GM23338 (cell line): ENCODE data around the gene PKD2. TPM values are rescaled to one million over a fixed set of nuclear protein-coding genes. Genes with fewer than 3 reads are reported as not detected.

Experiments
- ATAC-seq: fragments of 200-7000 bp; cut with Tn5 transposase; 3 replicates; pipeline ENCODE4 v1.9.1; 2020
- DNase-seq: peaks from one replicate; pipeline ENCODE4 v3.0.0-alpha.2; 2015; ENCODE audit warnings: low spot score
- H2AFZ ChIP-seq: fragments of 200-600 bp; sonication (generic); 2 replicates; pipeline ENCODE4 v1.8.0; 2016; ENCODE audit warnings: antibody characterized with exemption, mild to moderate bottlenecking, moderate library complexity
- H3F3A ChIP-seq: fragments of 200-600 bp; sonication (generic); replicated peaks from 2 replicates; pipeline ENCODE4 v1.8.0; 2017; ENCODE audit warnings: antibody characterized with exemption, mixed run types, low read depth
- H3K27ac ChIP-seq: fragments of 200-600 bp; sonication (generic); 2 replicates; pipeline ENCODE4 v1.6.1; 2016; ENCODE audit warnings: low read depth
- H3K27me3 ChIP-seq: fragments of 200-600 bp; sonication (generic); 2 replicates; pipeline ENCODE4 v1.8.0; 2016; ENCODE audit warnings: mild to moderate bottlenecking, mixed run types, moderate library complexity; ENCODE audit not compliant: insufficient read depth
- H3K36me3 ChIP-seq: fragments of 200-600 bp; sonication (generic); 2 replicates; pipeline ENCODE4 v1.8.0; 2016; ENCODE audit warnings: mild to moderate bottlenecking; ENCODE audit not compliant: insufficient read depth
- H3K4me1 ChIP-seq: fragments of 200-600 bp; sonication (generic); 2 replicates; pipeline ENCODE4 v1.8.0; 2016; ENCODE audit warnings: mild to moderate bottlenecking, moderate library complexity; ENCODE audit not compliant: insufficient read depth
- H3K4me2 ChIP-seq: fragments of 200-600 bp; sonication (generic); 2 replicates; pipeline ENCODE4 v1.7.1; 2017; ENCODE audit warnings: mixed run types
- H3K4me3 ChIP-seq: fragments of 200-600 bp; sonication (generic); 2 replicates; pipeline ENCODE4 v1.6.1; 2016; ENCODE audit warnings: mixed run types
- H3K79me2 ChIP-seq: fragments of 200-600 bp; sonication (generic); replicated peaks from 2 replicates; pipeline ENCODE4 v1.8.0; 2017; ENCODE audit warnings: mild to moderate bottlenecking; ENCODE audit not compliant: insufficient read depth
- H3K9me2 ChIP-seq: fragments of 200-600 bp; sonication (generic); 2 replicates; pipeline ENCODE4 v1.8.0; 2017; ENCODE audit not compliant: insufficient read depth
- H4K20me1 ChIP-seq: fragments of 200-600 bp; sonication (generic); replicated peaks from 2 replicates; pipeline ENCODE4 v1.8.0; 2017; ENCODE audit warnings: mild to moderate bottlenecking; ENCODE audit not compliant: insufficient read depth
- H3K27ac Mint-ChIP-seq: 2 replicates; pipeline ENCODE4 v1.8.0; 2020; ENCODE audit warnings: inconsistent platforms, mild to moderate bottlenecking, moderate library complexity, mixed read lengths
- H3K27me3 Mint-ChIP-seq: 3 replicates; pipeline ENCODE4 v1.8.0; 2022; ENCODE audit warnings: low read depth, mild to moderate bottlenecking, moderate library complexity, mixed read lengths, inconsistent platforms; ENCODE audit not compliant: insufficient read depth, poor library complexity
- H3K36me3 Mint-ChIP-seq: 3 replicates; pipeline ENCODE4 v1.8.0; 2021; ENCODE audit warnings: low read depth, mild to moderate bottlenecking, inconsistent platforms, moderate library complexity, mixed read lengths
- H3K4me1 Mint-ChIP-seq: 3 replicates; pipeline ENCODE4 v1.8.0; 2020; ENCODE audit warnings: mild to moderate bottlenecking, inconsistent platforms, mixed read lengths
- H3K4me3 Mint-ChIP-seq: 3 replicates; pipeline ENCODE4 v1.8.0; 2021; ENCODE audit warnings: moderate library complexity, mild to moderate bottlenecking, inconsistent platforms, mixed read lengths
- H3K9me3 Mint-ChIP-seq: 3 replicates; pipeline ENCODE4 v1.8.0; 2020; ENCODE audit warnings: moderate library complexity, mild to moderate bottlenecking, inconsistent platforms, mixed read lengths
- CREB1 ChIP-seq: fragments of 250-450 bp; sonication (Bioruptor Pico); IDR thresholded peaks from 2 replicates; pipeline ENCODE4 v1.5.0; 2020; ENCODE audit warnings: low read depth, mild to moderate bottlenecking, moderate library complexity
- CTCF ChIP-seq, 2 experiments: fragments of 200-600 bp in 1 of 2; sonication (generic) in 1 of 2; conservative IDR thresholded peaks; 2 replicates each; pipeline versions ENCODE4 v1.5.1 to v1.6.1; 2016 to 2017; ENCODE audit warnings: antibody characterized with exemption in 2 of 2, low read depth in 2 of 2, mild to moderate bottlenecking in 2 of 2, moderate library complexity in 1 of 2
- EZH2 ChIP-seq: fragments of 200-600 bp; sonication (generic); IDR thresholded peaks from one replicate; pipeline ENCODE4 v1.8.0; 2017; ENCODE audit warnings: antibody characterized with exemption, mild to moderate bottlenecking, low read depth; ENCODE audit not compliant: unreplicated experiment
- EZH2phosphoT487 ChIP-seq: fragments of 200-600 bp; sonication (generic); IDR thresholded peaks from one replicate; pipeline ENCODE4 v1.8.1; 2018; ENCODE audit warnings: antibody characterized with exemption; ENCODE audit not compliant: unreplicated experiment
- JUNB ChIP-seq: IDR thresholded peaks from one replicate; pipeline ENCODE4 v1.6.1; 2016; ENCODE audit warnings: antibody characterized with exemption; ENCODE audit not compliant: unreplicated experiment
- NANOG ChIP-seq: IDR thresholded peaks from 2 replicates; pipeline ENCODE4 v1.6.1; 2016; ENCODE audit warnings: antibody characterized with exemption, borderline replicate concordance
- POLR2AphosphoS5 ChIP-seq: IDR thresholded peaks from 2 replicates; pipeline ENCODE4 v1.6.1; 2016; ENCODE audit warnings: antibody characterized with exemption, low read depth
- STAT1 ChIP-seq: IDR thresholded peaks from one replicate; pipeline ENCODE4 v1.6.1; 2016; ENCODE audit warnings: antibody characterized with exemption; ENCODE audit not compliant: unreplicated experiment
- ZNF114 ChIP-seq: fragments of 250-450 bp; sonication (Bioruptor Pico); IDR thresholded peaks from 2 replicates; pipeline ENCODE4 v1.5.0; 2020; ENCODE audit warnings: mild to moderate bottlenecking, moderate library complexity
- ZNF331 ChIP-seq: fragments of 250-450 bp; sonication (Bioruptor Pico); IDR thresholded peaks from 2 replicates; pipeline ENCODE4 v1.5.0; 2020; ENCODE audit warnings: low read depth, mild to moderate bottlenecking, moderate library complexity
- ZNF462 ChIP-seq: fragments of 250-450 bp; sonication (Bioruptor Pico); IDR thresholded peaks from 2 replicates; pipeline ENCODE4 v1.5.0; 2020; ENCODE audit warnings: mild to moderate bottlenecking, moderate library complexity
- polyA plus RNA-seq: library from polyadenylated mRNA; unstranded; fragments of >200 nt; fragmentation: Nextera tagmentation; extraction: Ambion mirVana; gene quantifications from 2 replicates; pipeline ENCODE4 v1.2.1, GENCODE V29; 2016
- total RNA-seq: library from RNA; depleted of rRNA; stranded (reverse); fragments of >200 nt; shearing (Covaris generic); gene quantifications from 2 replicates; pipeline ENCODE4 v1.2.3, GENCODE V29; 2014
- TF ChIP-seq, protein P1 (sequence below): IDR thresholded peaks from one replicate; pipeline ENCODE4 v1.6.1; 2018; ENCODE audit warnings: antibody characterized with exemption; ENCODE audit not compliant: unreplicated experiment
- TF ChIP-seq, protein P2 (sequence below): IDR thresholded peaks from 2 replicates; pipeline ENCODE4 v1.6.1; 2016; ENCODE audit warnings: antibody characterized with exemption

The PKD2 gene
- total and polyA plus RNA-seq, 2 experiments from 2014 or later: 17.9 to 45.3 TPM

DNA sequence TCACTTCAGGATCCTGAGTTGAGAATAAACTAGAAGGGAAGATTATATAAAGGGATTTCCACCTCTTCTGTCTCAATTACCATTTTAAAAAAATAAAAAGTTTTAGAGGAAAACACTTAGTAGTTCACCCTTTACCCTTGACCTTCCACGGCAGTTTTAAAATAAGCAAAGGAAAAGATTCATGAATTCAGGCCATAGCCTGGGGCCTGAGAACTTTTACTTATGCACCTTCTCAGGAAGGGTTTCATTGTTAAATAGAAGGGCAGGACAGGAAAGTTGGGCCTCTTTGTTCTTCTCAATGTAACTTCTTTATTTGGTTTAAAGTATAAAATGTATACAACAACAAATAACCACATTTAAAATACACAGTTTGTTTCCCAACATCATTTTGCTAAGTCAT lies 54.9 kb downstream of the PKD2 start:
- no peak overlapping the region for H3K4me3 Mint-ChIP-seq
- H3K4me1 Mint-ChIP-seq: no peaks in the 10 kb centered on the region
- Histone ChIP-seq H2AFZ (no peak overlapping the region), H3K4me1 (no peaks in the 10 kb centered on the region), H3K27me3 (no peaks in the 10 kb centered on the region), H3K36me3 (peaks cover 41% of the 10 kb centered on the region), H4K20me1 (no peaks in the 10 kb centered on the region), H3K4me2 (no peak overlapping the region), H3K4me3 (no peak overlapping the region), H3K27ac (no peak overlapping the region), H3K9me2 (no peaks in the 10 kb centered on the region), H3F3A (no peaks in the 10 kb centered on the region), H3K79me2 (no peaks in the 10 kb centered on the region)
- TF ChIP-seq, protein P1, sequence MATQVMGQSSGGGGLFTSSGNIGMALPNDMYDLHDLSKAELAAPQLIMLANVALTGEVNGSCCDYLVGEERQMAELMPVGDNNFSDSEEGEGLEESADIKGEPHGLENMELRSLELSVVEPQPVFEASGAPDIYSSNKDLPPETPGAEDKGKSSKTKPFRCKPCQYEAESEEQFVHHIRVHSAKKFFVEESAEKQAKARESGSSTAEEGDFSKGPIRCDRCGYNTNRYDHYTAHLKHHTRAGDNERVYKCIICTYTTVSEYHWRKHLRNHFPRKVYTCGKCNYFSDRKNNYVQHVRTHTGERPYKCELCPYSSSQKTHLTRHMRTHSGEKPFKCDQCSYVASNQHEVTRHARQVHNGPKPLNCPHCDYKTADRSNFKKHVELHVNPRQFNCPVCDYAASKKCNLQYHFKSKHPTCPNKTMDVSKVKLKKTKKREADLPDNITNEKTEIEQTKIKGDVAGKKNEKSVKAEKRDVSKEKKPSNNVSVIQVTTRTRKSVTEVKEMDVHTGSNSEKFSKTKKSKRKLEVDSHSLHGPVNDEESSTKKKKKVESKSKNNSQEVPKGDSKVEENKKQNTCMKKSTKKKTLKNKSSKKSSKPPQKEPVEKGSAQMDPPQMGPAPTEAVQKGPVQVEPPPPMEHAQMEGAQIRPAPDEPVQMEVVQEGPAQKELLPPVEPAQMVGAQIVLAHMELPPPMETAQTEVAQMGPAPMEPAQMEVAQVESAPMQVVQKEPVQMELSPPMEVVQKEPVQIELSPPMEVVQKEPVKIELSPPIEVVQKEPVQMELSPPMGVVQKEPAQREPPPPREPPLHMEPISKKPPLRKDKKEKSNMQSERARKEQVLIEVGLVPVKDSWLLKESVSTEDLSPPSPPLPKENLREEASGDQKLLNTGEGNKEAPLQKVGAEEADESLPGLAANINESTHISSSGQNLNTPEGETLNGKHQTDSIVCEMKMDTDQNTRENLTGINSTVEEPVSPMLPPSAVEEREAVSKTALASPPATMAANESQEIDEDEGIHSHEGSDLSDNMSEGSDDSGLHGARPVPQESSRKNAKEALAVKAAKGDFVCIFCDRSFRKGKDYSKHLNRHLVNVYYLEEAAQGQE: no peak
- no peak for TF ChIP-seq CTCF (conservative IDR thresholded peaks at IDR 0.05; ENCODE audit: low read depth in 2 of 2)
- TF ChIP-seq STAT1: no peak
- no peak for TF ChIP-seq EZH2phosphoT487
- TF ChIP-seq CREB1 (CRISPR knock-in tag): no peak
- TF ChIP-seq ZNF462 (CRISPR knock-in tag): no peak
- no peak for TF ChIP-seq ZNF331
- TF ChIP-seq EZH2: no peak
- TF ChIP-seq POLR2AphosphoS5: no peak
- TF ChIP-seq, protein P2, sequence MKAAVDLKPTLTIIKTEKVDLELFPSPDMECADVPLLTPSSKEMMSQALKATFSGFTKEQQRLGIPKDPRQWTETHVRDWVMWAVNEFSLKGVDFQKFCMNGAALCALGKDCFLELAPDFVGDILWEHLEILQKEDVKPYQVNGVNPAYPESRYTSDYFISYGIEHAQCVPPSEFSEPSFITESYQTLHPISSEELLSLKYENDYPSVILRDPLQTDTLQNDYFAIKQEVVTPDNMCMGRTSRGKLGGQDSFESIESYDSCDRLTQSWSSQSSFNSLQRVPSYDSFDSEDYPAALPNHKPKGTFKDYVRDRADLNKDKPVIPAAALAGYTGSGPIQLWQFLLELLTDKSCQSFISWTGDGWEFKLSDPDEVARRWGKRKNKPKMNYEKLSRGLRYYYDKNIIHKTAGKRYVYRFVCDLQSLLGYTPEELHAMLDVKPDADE: no peak
- TF ChIP-seq ZNF114 (CRISPR knock-in tag): no peak
- no peak for TF ChIP-seq NANOG
- no peak for TF ChIP-seq JUNB
- DNase-seq (no peak), ATAC-seq (no peak)
- H3K9me3 Mint-ChIP-seq: no peaks in the 10 kb centered on the region
- peaks cover 3% of the 10 kb centered on the region for H3K27me3 Mint-ChIP-seq
- no peak overlapping the region for H3K27ac Mint-ChIP-seq
- H3K36me3 Mint-ChIP-seq: peaks cover 60% of the 10 kb centered on the region
